ENCODE results near the gene RAD51B. TPM values are rescaled to one million over a fixed set of nuclear protein-coding genes. Genes with fewer than 3 reads are reported as not detected.

Gene RAD51B
- total and polyA plus RNA-seq, 4 donors: 2.5 to 95.0 (median 9.6) TPM

- Histone ChIP-seq H3K9ac (ENCODE audit: insufficient read depth in 1 of 2, low read length in 2 of 2) (no peak overlapping the region), H3K36me3 (ENCODE audit: control insufficient read depth in 4 of 4, insufficient read depth in 4 of 4, low read length in 4 of 4) (no peaks in the 10 kb centered on the region), H3K4me1 (ENCODE audit: control insufficient read depth in 5 of 5, insufficient read depth in 5 of 5, low read length in 5 of 5) (peaks cover 2 to 53% (median 19%) of the 10 kb centered on the region in 5 donors), H3K27me3 (ENCODE audit: control insufficient read depth in 3 of 3, insufficient read depth in 3 of 3, low read length in 2 of 3) (no peaks in the 10 kb centered on the region), H3K27ac (ENCODE audit: low read depth in 1 of 2, low read length in 1 of 2) (no peak overlapping the region), H3K4me3 (no peak overlapping the region), H3K9me3 (ENCODE audit: control insufficient read depth in 4 of 4, insufficient read depth in 3 of 4, low read length in 3 of 4) (no peaks in the 10 kb centered on the region)
- ATAC-seq (ENCODE audit: insufficient read depth, low FRiP score) (no peak), DNase-seq (peak in 1 of 3 donors; percentile 28)
- WGBS, 2 donors: 91 to 92% methylated on average over 4 of the region's 4 CpGs
- no peak for TF ChIP-seq CTCF (IDR thresholded peaks at IDR 0.05; ENCODE audit: control extremely low read depth, extremely low read depth)
Measured at GRCh38 chr14:68375376-68375775, 555.8 kb downstream of the RAD51B start.

- H3K4me1 ChIP-seq (ENCODE audit: control insufficient read depth in 5 of 5, insufficient read depth in 5 of 5, low read length in 5 of 5): peaks cover 2 to 50% (median 19%) of the 10 kb centered on the region in 5 donors
- WGBS, 2 donors: 61 to 71% methylated on average over 2 of the region's 2 CpGs
- DNase-seq: no peak
- H3K4me3 ChIP-seq: no peak overlapping the region
- peak overlapping the region in 1 of 2 donors; percentile 60 for H3K27ac ChIP-seq (ENCODE audit: low read depth in 1 of 2, low read length in 1 of 2)
- no peaks in the 10 kb centered on the region for H3K36me3 ChIP-seq (ENCODE audit: control insufficient read depth in 4 of 4, insufficient read depth in 4 of 4, low read length in 4 of 4)
- no peaks in the 10 kb centered on the region for H3K27me3 ChIP-seq (ENCODE audit: control insufficient read depth in 3 of 3, insufficient read depth in 3 of 3, low read length in 2 of 3)
- no peak for TF ChIP-seq CTCF (IDR thresholded peaks at IDR 0.05; ENCODE audit: control extremely low read depth, extremely low read depth)
- no peak overlapping the region for H3K9ac ChIP-seq (ENCODE audit: insufficient read depth in 1 of 2, low read length in 2 of 2)
- no peak for ATAC-seq (ENCODE audit: insufficient read depth, low FRiP score)
- no peaks in the 10 kb centered on the region for H3K9me3 ChIP-seq (ENCODE audit: control insufficient read depth in 4 of 4, insufficient read depth in 3 of 4, low read length in 3 of 4)
Measured at GRCh38 chr14:68376067-68376779, 556.6 kb downstream of the RAD51B start.

GRCh38 chr14:68377006-68377405 lies 557.4 kb downstream of the RAD51B start:
- no peak for TF ChIP-seq CTCF (IDR thresholded peaks at IDR 0.05; ENCODE audit: control extremely low read depth, extremely low read depth)
- H3K4me1 ChIP-seq (ENCODE audit: control insufficient read depth in 5 of 5, insufficient read depth in 5 of 5, low read length in 5 of 5): peaks cover 2 to 50% (median 19%) of the 10 kb centered on the region in 5 donors
- H3K36me3 ChIP-seq (ENCODE audit: control insufficient read depth in 4 of 4, insufficient read depth in 4 of 4, low read length in 4 of 4): no peaks in the 10 kb centered on the region
- H3K27ac ChIP-seq (ENCODE audit: low read depth in 1 of 2, low read length in 1 of 2): peak overlapping the region; percentile 13 to 79
- DNase-seq: peak in 2 of 3 donors; percentile 74 to 82
- no peaks in the 10 kb centered on the region for H3K9me3 ChIP-seq (ENCODE audit: control insufficient read depth in 4 of 4, insufficient read depth in 3 of 4, low read length in 3 of 4)
- no peak for ATAC-seq (ENCODE audit: insufficient read depth, low FRiP score)
- peak overlapping the region in 1 of 2 donors; percentile 36 for H3K9ac ChIP-seq (ENCODE audit: insufficient read depth in 1 of 2, low read length in 2 of 2)
- 88% methylated on average over 1 of the region's 1 CpG for WGBS, 2 donors
- no peak overlapping the region for H3K4me3 ChIP-seq
- H3K27me3 ChIP-seq (ENCODE audit: control insufficient read depth in 3 of 3, insufficient read depth in 3 of 3, low read length in 2 of 3): no peaks in the 10 kb centered on the region
